NCI-H2196 treated with DMSO at 0.1 percent for 48 hours (cell line): Measurements from ENCODE around the gene C1orf167.

ENCODE experiments used
- DNase-seq: peaks from one replicate; lab custom pipeline; 2025; ENCODE audit not compliant: unreplicated experiment; lab: John Stamatoyannopoulos, UW

C1orf167 gene

GRCh38 chr1:11764115-11764514, 2.1 kb downstream of the C1orf167 start:
- DNase-seq: no peak

- DNase-seq: no peak
These were observed 2.5 kb downstream of the C1orf167 start for GRCh38 chr1:11764519-11764918.

GRCh38 chr1:11765661-11766428, 3.9 kb downstream of the C1orf167 start:
- no peak for DNase-seq

GRCh38 chr1:11766429-11766776, 4.4 kb downstream of the C1orf167 start:
- no peak for DNase-seq

- no peak for DNase-seq
These were observed 6.1 kb downstream of the C1orf167 start for GRCh38 chr1:11767922-11768704.

- DNase-seq: no peak
These were observed 6.8 kb downstream of the C1orf167 start for GRCh38 chr1:11768821-11769220.

GRCh38 chr1:11769274-11769673, 7.3 kb downstream of the C1orf167 start:
- DNase-seq: no peak

GRCh38 chr1:11770011-11770410, 8.0 kb downstream of the C1orf167 start:
- DNase-seq: no peak

- DNase-seq: no peak
These were observed 9.6 kb downstream of the C1orf167 start for GRCh38 chr1:11771481-11772043.

GRCh38 chr1:11772458-11772857, 10.5 kb downstream of the C1orf167 start:
- DNase-seq: no peak

GRCh38 chr1:11774753-11775152, 12.8 kb downstream of the C1orf167 start:
- DNase-seq: no peak

GRCh38 chr1:11777658-11778322, 15.8 kb downstream of the C1orf167 start:
- DNase-seq: no peak

GRCh38 chr1:11778336-11778735, 16.3 kb downstream of the C1orf167 start:
- DNase-seq: no peak

- no peak for DNase-seq
These were observed 17.0 kb downstream of the C1orf167 start for GRCh38 chr1:11778844-11779623.

GRCh38 chr1:11779715-11780379, 17.9 kb downstream of the C1orf167 start:
- no peak for DNase-seq

GRCh38 chr1:11780380-11781147, 18.6 kb downstream of the C1orf167 start:
- DNase-seq: no peak

- DNase-seq: no peak
These were observed 19.3 kb downstream of the C1orf167 start for GRCh38 chr1:11781297-11781696.

GRCh38 chr1:11782127-11782708, 20.2 kb downstream of the C1orf167 start:
- no peak for DNase-seq

- DNase-seq: no peak
These were observed 21.6 kb downstream of the C1orf167 start for GRCh38 chr1:11783556-11783955.
